Measurements from ENCODE around the gene PIGV. TPM values are rescaled to one million over a fixed set of nuclear protein-coding genes. Genes with fewer than 3 reads are reported as not detected.

Gene PIGV
- total and polyA plus RNA-seq, 4 donors: 6.8 to 10.9 (median 8.6) TPM

DNA sequence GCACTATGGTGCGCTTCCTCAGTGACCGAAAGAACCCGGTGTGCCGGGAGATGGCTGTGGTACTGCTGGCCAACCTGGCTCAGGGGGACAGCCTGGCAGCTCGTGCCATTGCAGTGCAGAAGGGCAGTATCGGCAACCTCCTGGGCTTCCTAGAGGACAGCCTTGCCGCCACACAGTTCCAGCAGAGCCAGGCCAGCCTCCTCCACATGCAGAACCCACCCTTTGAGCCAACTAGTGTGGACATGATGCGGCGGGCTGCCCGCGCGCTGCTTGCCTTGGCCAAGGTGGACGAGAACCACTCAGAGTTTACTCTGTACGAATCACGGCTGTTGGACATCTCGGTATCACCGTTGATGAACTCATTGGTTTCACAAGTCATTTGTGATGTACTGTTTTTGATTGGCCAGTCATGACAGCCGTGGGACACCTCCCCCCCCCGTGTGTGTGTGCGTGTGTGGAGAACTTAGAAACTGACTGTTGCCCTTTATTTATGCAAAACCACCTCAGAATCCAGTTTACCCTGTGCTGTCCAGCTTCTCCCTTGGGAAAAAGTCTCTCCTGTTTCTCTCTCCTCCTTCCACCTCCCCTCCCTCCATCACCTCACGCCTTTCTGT, 7.3 kb upstream of the PIGV start:
- Histone ChIP-seq H3K27ac (ENCODE audit: low read depth in 1 of 2, low read length in 2 of 2) (no peak overlapping the region), H3K27me3 (ENCODE audit: control insufficient read depth in 1 of 2, insufficient read depth in 2 of 2, low read length in 1 of 2) (no peaks in the 10 kb centered on the region), H3K36me3 (ENCODE audit: control insufficient read depth in 1 of 2, insufficient read depth in 2 of 2, low read length in 1 of 2) (peaks cover 4 to 13% of the 10 kb centered on the region in 2 donors), H3K4me3 (ENCODE audit: low read length in 2 of 2) (no peak overlapping the region), H3K9me3 (ENCODE audit: control insufficient read depth, low read length) (no peaks in the 10 kb centered on the region), H3K4me1 (ENCODE audit: control insufficient read depth in 1 of 2, insufficient read depth in 2 of 2, low read length in 2 of 2) (no peaks in the 10 kb centered on the region)
- DNase-seq: no peak
- WGBS, 2 donors: 87 to 89% methylated on average over 21 of the region's 21 CpGs
- ATAC-seq (ENCODE audit: low FRiP score): no peak
- intact Hi-C loops (cut with DNase I): no loop called here

DNA sequence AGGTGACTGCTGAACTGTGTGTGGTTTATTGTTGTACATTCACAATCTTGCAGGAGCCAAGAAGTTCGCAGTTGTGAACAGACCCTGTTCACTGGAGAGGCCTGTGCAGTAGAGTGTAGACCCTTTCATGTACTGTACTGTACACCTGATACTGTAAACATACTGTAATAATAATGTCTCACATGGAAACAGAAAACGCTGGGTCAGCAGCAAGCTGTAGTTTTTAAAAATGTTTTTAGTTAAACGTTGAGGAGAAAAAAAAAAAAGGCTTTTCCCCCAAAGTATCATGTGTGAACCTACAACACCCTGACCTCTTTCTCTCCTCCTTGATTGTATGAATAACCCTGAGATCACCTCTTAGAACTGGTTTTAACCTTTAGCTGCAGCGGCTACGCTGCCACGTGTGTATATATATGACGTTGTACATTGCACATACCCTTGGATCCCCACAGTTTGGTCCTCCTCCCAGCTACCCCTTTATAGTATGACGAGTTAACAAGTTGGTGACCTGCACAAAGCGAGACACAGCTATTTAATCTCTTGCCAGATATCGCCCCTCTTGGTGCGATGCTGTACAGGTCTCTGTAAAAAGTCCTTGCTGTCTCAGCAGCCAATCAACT, 6.4 kb upstream of the PIGV start:
- no peak overlapping the region for H3K27ac ChIP-seq (ENCODE audit: low read depth in 1 of 2, low read length in 2 of 2)
- 65 to 66% methylated on average over 11 of the region's 11 CpGs for WGBS, 2 donors
- no peak for ATAC-seq (ENCODE audit: low FRiP score)
- no peaks in the 10 kb centered on the region for H3K27me3 ChIP-seq (ENCODE audit: control insufficient read depth in 1 of 2, insufficient read depth in 2 of 2, low read length in 1 of 2)
- intact Hi-C loops (cut with DNase I): no loop called here
- H3K36me3 ChIP-seq (ENCODE audit: control insufficient read depth in 1 of 2, insufficient read depth in 2 of 2, low read length in 1 of 2): peaks cover 4 to 13% of the 10 kb centered on the region in 2 donors
- no peak overlapping the region for H3K4me3 ChIP-seq (ENCODE audit: low read length in 2 of 2)
- H3K9me3 ChIP-seq (ENCODE audit: control insufficient read depth, low read length): no peaks in the 10 kb centered on the region
- DNase-seq: no peak
- H3K4me1 ChIP-seq (ENCODE audit: control insufficient read depth in 1 of 2, insufficient read depth in 2 of 2, low read length in 2 of 2): peaks cover 0 to 2% of the 10 kb centered on the region in 2 donors

DNA sequence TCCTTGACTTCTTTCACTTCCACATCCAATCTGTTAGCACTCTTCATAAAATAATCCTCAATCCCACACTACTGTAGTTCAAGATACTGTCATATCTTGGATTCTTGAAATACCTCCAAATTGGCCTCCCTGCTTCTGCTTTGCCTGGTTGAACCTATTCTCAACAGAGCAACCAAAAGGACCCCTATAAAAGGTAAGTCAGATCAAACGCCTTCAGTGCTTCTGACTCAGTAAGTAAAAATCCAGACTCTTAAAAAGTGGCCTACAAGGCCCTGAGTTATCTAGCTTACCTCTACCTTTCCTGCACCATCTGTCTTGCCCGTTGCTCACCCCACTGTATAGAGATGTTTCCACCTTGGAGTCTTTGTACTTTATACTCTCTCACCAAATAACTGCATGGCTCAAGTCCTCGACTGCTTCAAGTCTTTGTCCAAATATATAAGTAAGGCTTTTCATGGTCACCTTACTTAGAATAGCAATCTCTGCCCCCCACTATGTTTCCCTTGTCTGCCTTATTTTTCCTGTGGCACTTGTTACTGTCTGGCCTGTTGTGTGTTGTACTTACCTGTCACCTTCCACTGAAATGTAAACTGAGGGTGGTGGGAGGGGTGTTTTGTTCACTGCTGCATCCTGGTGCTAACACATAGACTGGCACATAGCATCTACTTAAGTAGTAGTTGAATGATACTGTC, 5.1 kb upstream of the PIGV start:
- Histone ChIP-seq H3K4me1 (ENCODE audit: control insufficient read depth in 1 of 2, insufficient read depth in 2 of 2, low read length in 2 of 2) (peaks cover 0 to 2% of the 10 kb centered on the region in 2 donors), H3K36me3 (ENCODE audit: control insufficient read depth in 1 of 2, insufficient read depth in 2 of 2, low read length in 1 of 2) (peaks cover 4 to 13% of the 10 kb centered on the region in 2 donors), H3K4me3 (ENCODE audit: low read length in 2 of 2) (no peak overlapping the region), H3K27me3 (ENCODE audit: control insufficient read depth in 1 of 2, insufficient read depth in 2 of 2, low read length in 1 of 2) (no peaks in the 10 kb centered on the region), H3K9me3 (ENCODE audit: control insufficient read depth, low read length) (no peaks in the 10 kb centered on the region), H3K27ac (ENCODE audit: low read depth in 1 of 2, low read length in 2 of 2) (no peak overlapping the region)
- DNase-seq: no peak
- ATAC-seq (ENCODE audit: low FRiP score): no peak
- intact Hi-C loops (cut with DNase I): no loop called here
- WGBS, 2 donors: 57 to 59% methylated on average over 3 of the region's 3 CpGs

DNA sequence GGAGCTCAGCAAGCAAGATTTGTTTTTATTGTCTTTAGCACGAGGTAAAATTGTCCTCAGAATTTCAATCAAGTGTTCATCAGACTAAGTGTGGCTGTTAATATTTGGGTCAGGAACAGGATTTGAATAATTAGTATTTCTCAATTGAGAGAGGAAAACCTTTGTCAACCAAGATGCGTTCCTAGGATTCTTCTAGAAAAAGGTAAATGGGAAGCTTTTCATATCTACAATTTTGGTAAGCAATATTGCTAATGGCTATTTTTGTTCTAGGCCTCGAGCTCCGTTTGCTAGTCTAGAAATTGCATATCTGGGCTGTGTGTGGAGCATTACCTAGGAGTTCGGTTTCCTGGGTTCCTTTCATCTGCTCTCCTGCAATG, 4.1 kb upstream of the PIGV start:
- Histone ChIP-seq H3K9me3 (ENCODE audit: control insufficient read depth, low read length) (no peaks in the 10 kb centered on the region), H3K27me3 (ENCODE audit: control insufficient read depth in 1 of 2, insufficient read depth in 2 of 2, low read length in 1 of 2) (no peaks in the 10 kb centered on the region), H3K27ac (ENCODE audit: low read depth in 1 of 2, low read length in 2 of 2) (no peak overlapping the region), H3K4me1 (ENCODE audit: control insufficient read depth in 1 of 2, insufficient read depth in 2 of 2, low read length in 2 of 2) (peaks cover 0 to 2% of the 10 kb centered on the region in 2 donors), H3K36me3 (ENCODE audit: control insufficient read depth in 1 of 2, insufficient read depth in 2 of 2, low read length in 1 of 2) (peaks cover 0 to 9% of the 10 kb centered on the region in 2 donors), H3K4me3 (ENCODE audit: low read length in 2 of 2) (no peak overlapping the region)
- 71 to 76% methylated on average over 5 of the region's 5 CpGs for WGBS, 2 donors
- DNase-seq (no peak), ATAC-seq (ENCODE audit: low FRiP score) (no peak)
- intact Hi-C loops (cut with DNase I): no loop called here

- 93 to 97% methylated on average over 2 of the region's 2 CpGs for WGBS, 2 donors
- intact Hi-C loops (cut with DNase I): no loop called here
- H3K27ac ChIP-seq (ENCODE audit: low read depth in 1 of 2, low read length in 2 of 2): peak overlapping the region in 1 of 2 donors; percentile 58
- H3K9me3 ChIP-seq (ENCODE audit: control insufficient read depth, low read length): no peaks in the 10 kb centered on the region
- H3K36me3 ChIP-seq (ENCODE audit: control insufficient read depth in 1 of 2, insufficient read depth in 2 of 2, low read length in 1 of 2): peaks cover 0 to 8% of the 10 kb centered on the region in 2 donors
- peak; percentile 53 to 57 for DNase-seq
- peak; percentile 11 for ATAC-seq (ENCODE audit: low FRiP score)
- H3K4me1 ChIP-seq (ENCODE audit: control insufficient read depth in 1 of 2, insufficient read depth in 2 of 2, low read length in 2 of 2): peaks cover 0 to 2% of the 10 kb centered on the region in 2 donors
- no peak overlapping the region for H3K4me3 ChIP-seq (ENCODE audit: low read length in 2 of 2)
- H3K27me3 ChIP-seq (ENCODE audit: control insufficient read depth in 1 of 2, insufficient read depth in 2 of 2, low read length in 1 of 2): no peaks in the 10 kb centered on the region
These were observed 3.5 kb upstream of the PIGV start for GRCh38 chr1:26784023-26784871.

DNA sequence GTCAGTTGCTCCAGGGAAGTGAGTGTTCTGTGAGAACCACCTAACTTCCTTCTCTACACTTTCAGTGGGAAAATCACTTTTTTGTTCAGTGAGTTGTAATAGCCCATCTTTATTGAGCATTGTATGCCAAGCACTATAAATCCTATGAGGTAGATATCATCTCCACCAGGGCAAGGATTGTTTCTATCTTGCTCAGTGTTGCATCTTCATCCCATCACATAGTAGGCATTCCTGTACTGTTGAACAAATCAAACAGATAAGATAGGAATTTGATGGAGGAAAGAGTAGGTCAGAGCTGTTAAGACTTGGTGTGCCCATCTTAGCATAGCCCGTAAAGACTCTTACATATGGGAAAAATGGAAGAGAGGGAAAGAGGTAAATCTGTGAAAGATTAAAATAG, 2.9 kb upstream of the PIGV start:
- Histone ChIP-seq H3K27ac (ENCODE audit: low read depth in 1 of 2, low read length in 2 of 2) (peak overlapping the region in 1 of 2 donors; percentile 58), H3K36me3 (ENCODE audit: control insufficient read depth in 1 of 2, insufficient read depth in 2 of 2, low read length in 1 of 2) (peaks cover 0 to 4% of the 10 kb centered on the region in 2 donors), H3K4me1 (ENCODE audit: control insufficient read depth in 1 of 2, insufficient read depth in 2 of 2, low read length in 2 of 2) (peaks cover 0 to 2% of the 10 kb centered on the region in 2 donors), H3K4me3 (ENCODE audit: low read length in 2 of 2) (no peak overlapping the region), H3K27me3 (ENCODE audit: control insufficient read depth in 1 of 2, insufficient read depth in 2 of 2, low read length in 1 of 2) (no peaks in the 10 kb centered on the region), H3K9me3 (ENCODE audit: control insufficient read depth, low read length) (no peaks in the 10 kb centered on the region)
- 92 to 95% methylated on average over 1 of the region's 1 CpG for WGBS, 2 donors
- DNase-seq: no peak
- no peak for ATAC-seq (ENCODE audit: low FRiP score)
- intact Hi-C loops (cut with DNase I): no loop called here

- H3K9me3 ChIP-seq (ENCODE audit: control insufficient read depth, low read length): no peaks in the 10 kb centered on the region
- intact Hi-C loops (cut with DNase I): no loop called here
- WGBS, 2 donors: 74 to 80% methylated on average over 5 of the region's 5 CpGs
- DNase-seq (no peak), ATAC-seq (ENCODE audit: low FRiP score) (no peak)
- H3K4me1 ChIP-seq (ENCODE audit: control insufficient read depth in 1 of 2, insufficient read depth in 2 of 2, low read length in 2 of 2): peaks cover 0 to 2% of the 10 kb centered on the region in 2 donors
- no peaks in the 10 kb centered on the region for H3K36me3 ChIP-seq (ENCODE audit: control insufficient read depth in 1 of 2, insufficient read depth in 2 of 2, low read length in 1 of 2)
- H3K4me3 ChIP-seq (ENCODE audit: low read length in 2 of 2): no peak overlapping the region
- H3K27me3 ChIP-seq (ENCODE audit: control insufficient read depth in 1 of 2, insufficient read depth in 2 of 2, low read length in 1 of 2): no peaks in the 10 kb centered on the region
- H3K27ac ChIP-seq (ENCODE audit: low read depth in 1 of 2, low read length in 2 of 2): peak overlapping the region; percentile 68 to 81
These were observed 1.9 kb upstream of the PIGV start for GRCh38 chr1:26785611-26786436.
